Endothelial cell (in vitro differentiated cells): Measurements from ENCODE around the gene TNS3. TPM values are rescaled to one million over a fixed set of nuclear protein-coding genes. Genes with fewer than 3 reads are reported as not detected.

ENCODE experiments used
- DNase-seq: peaks from one replicate; pipeline ENCODE4 v3.0.0; 2021; ENCODE audit warnings: low spot score
- H3K27ac Mint-ChIP-seq: one replicate; pipeline ENCODE4 v1.8.0; 2021; ENCODE audit warnings: mixed read lengths, inconsistent platforms; ENCODE audit not compliant: unreplicated experiment
- H3K27me3 Mint-ChIP-seq: one replicate; pipeline ENCODE4 v1.8.0; 2021; ENCODE audit warnings: mild to moderate bottlenecking, moderate library complexity, mixed read lengths, inconsistent platforms; ENCODE audit not compliant: unreplicated experiment
- H3K36me3 Mint-ChIP-seq: one replicate; pipeline ENCODE4 v1.8.0; 2021; ENCODE audit warnings: mild to moderate bottlenecking, low read depth, mixed read lengths, inconsistent platforms; ENCODE audit not compliant: unreplicated experiment
- H3K4me1 Mint-ChIP-seq: one replicate; pipeline ENCODE4 v1.8.0; 2021; ENCODE audit warnings: mild to moderate bottlenecking, mixed read lengths, inconsistent platforms; ENCODE audit not compliant: unreplicated experiment
- H3K4me3 Mint-ChIP-seq: one replicate; pipeline ENCODE4 v1.8.0; 2021; ENCODE audit warnings: mild to moderate bottlenecking, mixed read lengths, inconsistent platforms; ENCODE audit not compliant: unreplicated experiment
- H3K9me3 Mint-ChIP-seq: one replicate; pipeline ENCODE4 v1.8.0; 2021; ENCODE audit warnings: mixed read lengths, inconsistent platforms; ENCODE audit not compliant: unreplicated experiment
- CTCF ChIP-seq: fragments of 200-600 bp; sonication (generic); IDR thresholded peaks from one replicate; pipeline ENCODE4 v1.5.0; 2021; ENCODE audit warnings: antibody characterized with exemption; ENCODE audit not compliant: unreplicated experiment
- total RNA-seq: library from RNA; stranded (reverse); fragmentation: NEBNext Ultra II Directional; extraction: Animal tissue kit (Norgen Biotek cat#: 25700); gene quantifications from one replicate; pipeline ENCODE4 v1.2.1, GENCODE V29; 2021; ENCODE audit not compliant: unreplicated experiment

TNS3 gene
- total RNA-seq, 1 donor from 2014 or later = 7.5 TPM

- peaks cover 10% of the 10 kb centered on the region for H3K27me3 Mint-ChIP-seq
- no peak overlapping the region for H3K4me3 Mint-ChIP-seq
- no peak overlapping the region for H3K27ac Mint-ChIP-seq
- DNase-seq = no peak
- no peaks in the 10 kb centered on the region for H3K9me3 Mint-ChIP-seq
- H3K36me3 Mint-ChIP-seq = no peaks in the 10 kb centered on the region
- no peak for TF ChIP-seq CTCF
- H3K4me1 Mint-ChIP-seq = peaks cover 34% of the 10 kb centered on the region
These were observed 4.5 kb downstream of the TNS3 start for GRCh38 chr7:47577321-47577919.

GRCh38 chr7:47576866-47577306, 5.0 kb downstream of the TNS3 start:
- no peak for TF ChIP-seq CTCF
- Mint-ChIP-seq H3K9me3 (no peaks in the 10 kb centered on the region), H3K36me3 (no peaks in the 10 kb centered on the region), H3K4me1 (peaks cover 34% of the 10 kb centered on the region), H3K27ac (no peak overlapping the region), H3K4me3 (no peak overlapping the region), H3K27me3 (peaks cover 10% of the 10 kb centered on the region)
- no peak for DNase-seq

- no peak overlapping the region for H3K4me3 Mint-ChIP-seq
- TF ChIP-seq CTCF = no peak
These were observed 5.7 kb downstream of the TNS3 start for GRCh38 chr7:47576031-47576865.

GRCh38 chr7:47574482-47575329, 7.2 kb downstream of the TNS3 start:
- peaks cover 28% of the 10 kb centered on the region for H3K4me1 Mint-ChIP-seq
- H3K4me3 Mint-ChIP-seq = no peak overlapping the region
- no peak overlapping the region for H3K27ac Mint-ChIP-seq
- no peak for TF ChIP-seq CTCF
- H3K36me3 Mint-ChIP-seq = no peaks in the 10 kb centered on the region
- no peak for DNase-seq
- H3K27me3 Mint-ChIP-seq = peaks cover 3% of the 10 kb centered on the region
- H3K9me3 Mint-ChIP-seq = no peaks in the 10 kb centered on the region

More at GRCh38 chr7:47576031-47576865, 5.7 kb downstream of the TNS3 start:
- peaks cover 34% of the 10 kb centered on the region for H3K4me1 Mint-ChIP-seq
- no peak for DNase-seq
- no peak overlapping the region for H3K27ac Mint-ChIP-seq
- H3K36me3 Mint-ChIP-seq = no peaks in the 10 kb centered on the region
- H3K9me3 Mint-ChIP-seq = no peaks in the 10 kb centered on the region
- peaks cover 10% of the 10 kb centered on the region for H3K27me3 Mint-ChIP-seq
